DOHH2 (cell line): ENCODE data around the gene SPRR5.

Experiments
- H3F3A ChIP-seq: fragments of 200-600 bp; sonication (generic), shearing (Covaris generic); 2 replicates; pipeline ENCODE4 v1.6.0; 2016; ENCODE audit warnings: antibody characterized with exemption, mild to moderate bottlenecking; ENCODE audit not compliant: control insufficient read depth, insufficient read depth
- H3K27ac ChIP-seq: fragments of 200-600 bp; sonication (generic); 2 replicates; pipeline ENCODE4 v1.5.1; 2014; ENCODE audit warnings: low read depth, mild to moderate bottlenecking, low read length, moderate library complexity
- H3K27me3 ChIP-seq: fragments of 200-600 bp; sonication (generic); 2 replicates; pipeline ENCODE4 v1.6.1; 2014; ENCODE audit warnings: mild to moderate bottlenecking, low read length, mixed read lengths; ENCODE audit not compliant: control insufficient read depth
- H3K36me3 ChIP-seq: fragments of 200-600 bp; sonication (generic); 2 replicates; pipeline ENCODE4 v1.6.1; 2014; ENCODE audit warnings: mild to moderate bottlenecking, low read length, moderate library complexity, mixed read lengths; ENCODE audit not compliant: control insufficient read depth
- H3K4me1 ChIP-seq: fragments of 200-600 bp; sonication (generic); 2 replicates; pipeline ENCODE4 v1.6.1; 2014; ENCODE audit warnings: mild to moderate bottlenecking, low read length, mixed read lengths; ENCODE audit not compliant: control insufficient read depth
- H3K4me2 ChIP-seq: fragments of 200-600 bp; sonication (generic); 2 replicates; pipeline ENCODE4 v1.6.0; 2014; ENCODE audit warnings: mild to moderate bottlenecking, low read length, moderate library complexity
- H3K4me3 ChIP-seq: fragments of 200-600 bp; sonication (generic); 2 replicates; pipeline ENCODE4 v1.5.1; 2014; ENCODE audit warnings: mild to moderate bottlenecking, low read length, mixed read lengths
- H3K79me2 ChIP-seq: fragments of 200-600 bp; sonication (generic); 2 replicates; pipeline ENCODE4 v1.6.1; 2014; ENCODE audit warnings: mild to moderate bottlenecking, low read length, mixed read lengths; ENCODE audit not compliant: control insufficient read depth
- H3K9me2 ChIP-seq: fragments of 200-600 bp; sonication (generic); replicated peaks from 2 replicates; pipeline ENCODE4 v1.6.1; 2014; ENCODE audit warnings: mild to moderate bottlenecking, low read length, mixed read lengths; ENCODE audit not compliant: control insufficient read depth
- H3K9me3 ChIP-seq: fragments of 200-600 bp; sonication (generic); 2 replicates; pipeline ENCODE4 v1.6.1; 2014; ENCODE audit warnings: antibody characterized with exemption, low read length, mixed read lengths; ENCODE audit not compliant: control insufficient read depth, insufficient read depth
- H4K20me1 ChIP-seq: fragments of 200-600 bp; sonication (generic); 2 replicates; pipeline ENCODE4 v1.6.0; 2014; ENCODE audit warnings: low read depth, mild to moderate bottlenecking, antibody characterized with exemption, low read length, moderate library complexity; ENCODE audit not compliant: control insufficient read depth, insufficient read depth
- CTCF ChIP-seq: fragments of 200-600 bp; sonication (generic); IDR thresholded peaks from one replicate; pipeline ENCODE4 v1.5.1; 2014; ENCODE audit warnings: antibody characterized with exemption, mild to moderate bottlenecking, low read depth, low read length; ENCODE audit not compliant: poor library complexity, severe bottlenecking
- EZH2phosphoT487 ChIP-seq: fragments of 200-600 bp; sonication (generic); IDR thresholded peaks from 2 replicates; pipeline ENCODE4 v1.6.1; 2017; ENCODE audit warnings: borderline replicate concordance, mild to moderate bottlenecking, antibody characterized with exemption, low read length, moderate library complexity, mixed read lengths

The SPRR5 gene

DNA sequence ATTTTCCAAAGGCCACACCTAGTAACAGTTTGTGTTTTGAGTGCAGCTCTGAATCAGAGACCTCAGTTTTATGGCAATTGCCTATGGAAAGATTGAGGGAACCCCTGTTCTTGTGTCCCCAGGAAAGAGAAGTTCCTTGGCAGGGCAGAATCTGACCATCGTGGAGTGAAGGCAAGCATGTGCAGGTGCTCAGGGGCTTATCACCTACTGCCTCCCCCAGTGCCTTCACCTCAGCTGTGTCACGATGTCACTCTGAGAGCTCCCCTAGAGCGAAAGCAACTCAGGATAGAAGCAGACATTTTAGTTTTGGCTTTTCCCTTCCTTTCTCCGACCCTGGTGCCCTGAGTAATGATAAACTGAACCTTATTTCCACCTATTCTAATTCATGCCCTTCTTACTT is 35.1 kb downstream of the SPRR5 start:
- no peak for TF ChIP-seq EZH2phosphoT487
- no peak for TF ChIP-seq CTCF
- no peaks in the 10 kb centered on the region for H3K27me3 ChIP-seq
- H3K9me2 ChIP-seq: no peaks in the 10 kb centered on the region
- no peaks in the 10 kb centered on the region for H3K4me1 ChIP-seq
- H3K79me2 ChIP-seq: no peaks in the 10 kb centered on the region
- no peak overlapping the region for H3K4me2 ChIP-seq
- no peaks in the 10 kb centered on the region for H3F3A ChIP-seq
- no peaks in the 10 kb centered on the region for H3K9me3 ChIP-seq
- no peak overlapping the region for H3K4me3 ChIP-seq
- no peaks in the 10 kb centered on the region for H3K36me3 ChIP-seq
- H4K20me1 ChIP-seq: no peaks in the 10 kb centered on the region
- H3K27ac ChIP-seq: no peak overlapping the region

- Histone ChIP-seq H3K4me2 (no peak overlapping the region), H3K36me3 (no peaks in the 10 kb centered on the region), H3F3A (no peaks in the 10 kb centered on the region), H4K20me1 (no peaks in the 10 kb centered on the region), H3K9me3 (no peaks in the 10 kb centered on the region), H3K27me3 (no peaks in the 10 kb centered on the region), H3K9me2 (no peaks in the 10 kb centered on the region), H3K27ac (no peak overlapping the region), H3K79me2 (no peaks in the 10 kb centered on the region), H3K4me1 (no peaks in the 10 kb centered on the region), H3K4me3 (no peak overlapping the region)
- TF ChIP-seq EZH2phosphoT487 (no peak), CTCF (no peak)
These were observed 36.2 kb downstream of the SPRR5 start for GRCh38 chr1:152983234-152983633.

DNA sequence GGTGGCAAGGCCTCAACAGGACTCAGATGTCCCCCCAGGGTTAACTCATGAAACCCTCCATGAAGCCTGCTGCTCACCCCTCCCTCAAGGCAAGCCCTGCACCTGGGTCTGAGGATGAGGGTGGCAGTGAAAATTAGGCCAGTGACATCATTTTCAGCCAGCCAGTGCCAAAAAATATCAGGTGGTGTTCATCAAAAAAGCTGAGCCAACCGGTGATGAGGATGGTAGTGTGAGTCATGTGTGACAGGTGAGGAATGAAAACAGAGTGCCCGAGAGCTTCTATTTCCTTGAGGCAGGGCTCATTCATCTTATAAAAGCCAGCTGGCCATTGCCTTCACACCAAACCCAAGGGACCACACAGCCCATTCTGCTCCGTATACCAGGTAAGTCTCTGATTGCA is 36.7 kb downstream of the SPRR5 start, which contains the start of gene SPRR1A:
SPRR1A (plus strand) TSS at position 339 of the 400 bp plus-strand sequence. CDS start 1,150 bp downstream, outside the sequence.
- Histone ChIP-seq H3K4me2 (no peak within 1 kb of the TSS), H3K9me2 (no peaks in the 10 kb centered on the region), H3K36me3 (no peaks in the 10 kb centered on the region), H4K20me1 (no peaks in the 10 kb centered on the region), H3K4me1 (no peaks in the 10 kb centered on the region), H3K27me3 (no peaks in the 10 kb centered on the region), H3K4me3 (no peak within 1 kb of the TSS), H3F3A (no peaks in the 10 kb centered on the region), H3K9me3 (no peaks in the 10 kb centered on the region), H3K27ac (no peak within 1 kb of the TSS), H3K79me2 (no peaks in the 10 kb centered on the region)
- no peak for TF ChIP-seq EZH2phosphoT487

- TF ChIP-seq CTCF: no peak
- no peak for TF ChIP-seq EZH2phosphoT487
- H3K4me3 ChIP-seq: no peak overlapping the region
- H3K36me3 ChIP-seq: no peaks in the 10 kb centered on the region
These were observed 39.6 kb downstream of the SPRR5 start for GRCh38 chr1:152986578-152986977.

More at GRCh38 chr1:152986578-152986977, 39.6 kb downstream of the SPRR5 start:
- H3K4me1 ChIP-seq: no peaks in the 10 kb centered on the region
- H4K20me1 ChIP-seq: no peaks in the 10 kb centered on the region
- H3K9me2 ChIP-seq: no peaks in the 10 kb centered on the region
- no peak overlapping the region for H3K27ac ChIP-seq
- H3K4me2 ChIP-seq: no peak overlapping the region
- no peaks in the 10 kb centered on the region for H3K79me2 ChIP-seq
- H3K27me3 ChIP-seq: no peaks in the 10 kb centered on the region
- no peaks in the 10 kb centered on the region for H3K9me3 ChIP-seq
- no peaks in the 10 kb centered on the region for H3F3A ChIP-seq
